ENCODE results near the gene BCL2.

The BCL2 gene

GRCh38 chr18:63346031-63346430 is 26.5 kb upstream of the BCL2 start:
- Histone ChIP-seq H3K4me2 (ENCODE audit: low read length) (no peak overlapping the region), H4K12ac (ENCODE audit: low read depth, low read length) (no peak overlapping the region), H3K9ac (ENCODE audit: low read length) (no peak overlapping the region), H3K4me1 (ENCODE audit: control insufficient read depth in 1 of 2, insufficient read depth in 2 of 2, low read length in 2 of 2) (peaks cover 0 to 3% of the 10 kb centered on the region in 2 experiments), H3K79me2 (ENCODE audit: control insufficient read depth, insufficient read depth, low read length, poor library complexity) (no peaks in the 10 kb centered on the region), H3K23ac (ENCODE audit: low read length) (no peak overlapping the region), H4K91ac (ENCODE audit: low read depth, low read length) (no peak overlapping the region), H3K9me3 (ENCODE audit: insufficient read depth, low read depth, low read length) (no peaks in the 10 kb centered on the region), H3K4ac (ENCODE audit: low read depth, low read length) (no peak overlapping the region), H3K79me1 (ENCODE audit: low read length) (no peaks in the 10 kb centered on the region), H3K4me3 (ENCODE audit: low read depth, low read length) (no peak overlapping the region), H3K27me3 (ENCODE audit: insufficient read depth, low read length) (no peaks in the 10 kb centered on the region), H3K18ac (ENCODE audit: low read length) (no peak overlapping the region), H4K8ac (ENCODE audit: low read depth, low read length) (peak overlapping the region; percentile 23), H2AFZ (ENCODE audit: insufficient read depth, low read length, poor library complexity) (no peak overlapping the region), H3K27ac (ENCODE audit: low read depth, low read length) (no peak overlapping the region), H3K14ac (ENCODE audit: low read length) (no peak overlapping the region), H3K36me3 (ENCODE audit: control insufficient read depth in 1 of 2, insufficient read depth in 2 of 2, low read length in 2 of 2) (peaks cover 29 to 41% of the 10 kb centered on the region in 2 experiments), H2BK12ac (ENCODE audit: low read length) (no peak overlapping the region), H2BK5ac (ENCODE audit: low read depth, low read length, poor library complexity) (no peak overlapping the region), H2AK5ac (ENCODE audit: low read length) (no peak overlapping the region), H2BK120ac (ENCODE audit: insufficient read depth, low read length, poor library complexity) (no peak overlapping the region)
- no CpG with 5 or more reads among the region's 7 CpGs for WGBS (ENCODE audit: extremely low coverage, insufficient coverage, insufficient read length)
- DNase-seq, result no peak

- Histone ChIP-seq H2BK5ac (ENCODE audit: low read depth, low read length, poor library complexity) (no peak overlapping the region), H3K23ac (ENCODE audit: low read length) (no peak overlapping the region), H3K79me1 (ENCODE audit: low read length) (no peaks in the 10 kb centered on the region), H3K4me3 (ENCODE audit: low read depth, low read length) (no peak overlapping the region), H3K4ac (ENCODE audit: low read depth, low read length) (no peak overlapping the region), H4K91ac (ENCODE audit: low read depth, low read length) (no peak overlapping the region), H2BK12ac (ENCODE audit: low read length) (no peak overlapping the region), H3K79me2 (ENCODE audit: control insufficient read depth, insufficient read depth, low read length, poor library complexity) (no peaks in the 10 kb centered on the region), H4K8ac (ENCODE audit: low read depth, low read length) (no peak overlapping the region), H3K36me3 (ENCODE audit: control insufficient read depth in 1 of 2, insufficient read depth in 2 of 2, low read length in 2 of 2) (peaks cover 28 to 39% of the 10 kb centered on the region in 2 experiments), H3K4me1 (ENCODE audit: control insufficient read depth in 1 of 2, insufficient read depth in 2 of 2, low read length in 2 of 2) (peaks cover 0 to 3% of the 10 kb centered on the region in 2 experiments), H2AK5ac (ENCODE audit: low read length) (no peak overlapping the region), H3K14ac (ENCODE audit: low read length) (no peak overlapping the region), H2BK120ac (ENCODE audit: insufficient read depth, low read length, poor library complexity) (no peak overlapping the region), H4K12ac (ENCODE audit: low read depth, low read length) (no peak overlapping the region), H3K9me3 (ENCODE audit: insufficient read depth, low read depth, low read length) (no peaks in the 10 kb centered on the region), H3K18ac (ENCODE audit: low read length) (no peak overlapping the region), H3K9ac (ENCODE audit: low read length) (no peak overlapping the region), H3K27me3 (ENCODE audit: insufficient read depth, low read length) (no peaks in the 10 kb centered on the region), H2AFZ (ENCODE audit: insufficient read depth, low read length, poor library complexity) (no peak overlapping the region), H3K4me2 (ENCODE audit: low read length) (no peak overlapping the region), H3K27ac (ENCODE audit: low read depth, low read length) (no peak overlapping the region)
- WGBS (ENCODE audit: extremely low coverage, insufficient coverage, insufficient read length), result no CpG with 5 or more reads among the region's 2 CpGs
- no peak for DNase-seq
These were observed 25.3 kb upstream of the BCL2 start for GRCh38 chr18:63344918-63345317.

- Histone ChIP-seq H3K9me3 (ENCODE audit: insufficient read depth, low read depth, low read length) (no peaks in the 10 kb centered on the region), H3K27me3 (ENCODE audit: insufficient read depth, low read length) (no peaks in the 10 kb centered on the region), H3K23ac (ENCODE audit: low read length) (no peak overlapping the region), H2BK5ac (ENCODE audit: low read depth, low read length, poor library complexity) (no peak overlapping the region), H3K79me1 (ENCODE audit: low read length) (no peaks in the 10 kb centered on the region), H3K9ac (ENCODE audit: low read length) (no peak overlapping the region), H3K27ac (ENCODE audit: low read depth, low read length) (no peak overlapping the region), H4K91ac (ENCODE audit: low read depth, low read length) (no peak overlapping the region), H2AK5ac (ENCODE audit: low read length) (no peak overlapping the region), H3K36me3 (ENCODE audit: control insufficient read depth in 1 of 2, insufficient read depth in 2 of 2, low read length in 2 of 2) (peaks cover 28 to 35% of the 10 kb centered on the region in 2 experiments), H3K4me3 (ENCODE audit: low read depth, low read length) (no peak overlapping the region), H3K14ac (ENCODE audit: low read length) (no peak overlapping the region), H3K4ac (ENCODE audit: low read depth, low read length) (no peak overlapping the region), H4K8ac (ENCODE audit: low read depth, low read length) (no peak overlapping the region), H2AFZ (ENCODE audit: insufficient read depth, low read length, poor library complexity) (no peak overlapping the region), H3K79me2 (ENCODE audit: control insufficient read depth, insufficient read depth, low read length, poor library complexity) (no peaks in the 10 kb centered on the region), H2BK12ac (ENCODE audit: low read length) (no peak overlapping the region), H2BK120ac (ENCODE audit: insufficient read depth, low read length, poor library complexity) (no peak overlapping the region), H4K12ac (ENCODE audit: low read depth, low read length) (no peak overlapping the region), H3K18ac (ENCODE audit: low read length) (no peak overlapping the region), H3K4me2 (ENCODE audit: low read length) (no peak overlapping the region), H3K4me1 (ENCODE audit: control insufficient read depth in 1 of 2, insufficient read depth in 2 of 2, low read length in 2 of 2) (peaks cover 0 to 3% of the 10 kb centered on the region in 2 experiments)
- no CpG with 5 or more reads among the region's 5 CpGs for WGBS (ENCODE audit: extremely low coverage, insufficient coverage, insufficient read length)
- no peak for DNase-seq
These were observed 24.7 kb upstream of the BCL2 start for GRCh38 chr18:63344263-63344662.

- no peak overlapping the region for H2BK12ac ChIP-seq (ENCODE audit: low read length)
- no peak overlapping the region for H2AFZ ChIP-seq (ENCODE audit: insufficient read depth, low read length, poor library complexity)
- no peak overlapping the region for H2AK5ac ChIP-seq (ENCODE audit: low read length)
- no peak overlapping the region for H2BK5ac ChIP-seq (ENCODE audit: low read depth, low read length, poor library complexity)
- peaks cover 32 to 33% of the 10 kb centered on the region in 2 experiments for H3K36me3 ChIP-seq (ENCODE audit: control insufficient read depth in 1 of 2, insufficient read depth in 2 of 2, low read length in 2 of 2)
- no peak overlapping the region for H3K14ac ChIP-seq (ENCODE audit: low read length)
- no peak overlapping the region for H3K4ac ChIP-seq (ENCODE audit: low read depth, low read length)
- H3K27ac ChIP-seq (ENCODE audit: low read depth, low read length), result no peak overlapping the region
- no peak overlapping the region for H3K4me3 ChIP-seq (ENCODE audit: low read depth, low read length)
- no peak overlapping the region for H4K91ac ChIP-seq (ENCODE audit: low read depth, low read length)
- no CpG with 5 or more reads among the region's 5 CpGs for WGBS (ENCODE audit: extremely low coverage, insufficient coverage, insufficient read length)
- no peak overlapping the region for H4K8ac ChIP-seq (ENCODE audit: low read depth, low read length)
- no peak overlapping the region for H3K23ac ChIP-seq (ENCODE audit: low read length)
- peaks cover 0 to 3% of the 10 kb centered on the region in 2 experiments for H3K4me1 ChIP-seq (ENCODE audit: control insufficient read depth in 1 of 2, insufficient read depth in 2 of 2, low read length in 2 of 2)
- peak in 1 of 2 donors; percentile 43 for DNase-seq
- H3K79me2 ChIP-seq (ENCODE audit: control insufficient read depth, insufficient read depth, low read length, poor library complexity), result no peaks in the 10 kb centered on the region
- no peaks in the 10 kb centered on the region for H3K79me1 ChIP-seq (ENCODE audit: low read length)
- H4K12ac ChIP-seq (ENCODE audit: low read depth, low read length), result no peak overlapping the region
- no peak overlapping the region for H2BK120ac ChIP-seq (ENCODE audit: insufficient read depth, low read length, poor library complexity)
- H3K4me2 ChIP-seq (ENCODE audit: low read length), result no peak overlapping the region
- H3K27me3 ChIP-seq (ENCODE audit: insufficient read depth, low read length), result no peaks in the 10 kb centered on the region
- no peak overlapping the region for H3K18ac ChIP-seq (ENCODE audit: low read length)
- no peaks in the 10 kb centered on the region for H3K9me3 ChIP-seq (ENCODE audit: insufficient read depth, low read depth, low read length)
- no peak overlapping the region for H3K9ac ChIP-seq (ENCODE audit: low read length)
These were observed 22.6 kb upstream of the BCL2 start for GRCh38 chr18:63342206-63342605.

Measured in trophoblast cell (in vitro differentiated cells and primary cell).